OCI-LY1 (cell line): ENCODE measurements around the gene EFNA2.

Experiments
- CTCF ChIP-seq: fragments of 200-600 bp; sonication (generic), shearing (Covaris generic); IDR thresholded peaks from 2 replicates; pipeline ENCODE4 v1.5.1; 2017; ENCODE audit warnings: mild to moderate bottlenecking, antibody characterized with exemption, low read length, moderate library complexity, mixed read lengths
- EZH2 ChIP-seq: fragments of 200-600 bp; sonication (generic), shearing (Covaris generic); IDR thresholded peaks from 2 replicates; pipeline ENCODE4 v1.8.0; 2017; ENCODE audit warnings: borderline replicate concordance, mixed run types, mild to moderate bottlenecking, antibody characterized with exemption, low read length, moderate library complexity, mixed read lengths

GRCh38 chr19:1302533-1303239, 17.0 kb downstream of the EFNA2 start:
- TF ChIP-seq EZH2 (no peak), CTCF (no peak)
